Measurements from ENCODE around the gene HIRA. TPM values are rescaled to one million over a fixed set of nuclear protein-coding genes. Genes with fewer than 3 reads are reported as not detected.
"Not testable (repeated sequence)": the region's sequence is repeated elsewhere in the genome, so short reads cannot be mapped to it uniquely, and the experiment has no call there.

The HIRA gene
- total RNA-seq, 4 donors from 2014 or later, result 24.9 to 104 (median 31.8) TPM

DNA sequence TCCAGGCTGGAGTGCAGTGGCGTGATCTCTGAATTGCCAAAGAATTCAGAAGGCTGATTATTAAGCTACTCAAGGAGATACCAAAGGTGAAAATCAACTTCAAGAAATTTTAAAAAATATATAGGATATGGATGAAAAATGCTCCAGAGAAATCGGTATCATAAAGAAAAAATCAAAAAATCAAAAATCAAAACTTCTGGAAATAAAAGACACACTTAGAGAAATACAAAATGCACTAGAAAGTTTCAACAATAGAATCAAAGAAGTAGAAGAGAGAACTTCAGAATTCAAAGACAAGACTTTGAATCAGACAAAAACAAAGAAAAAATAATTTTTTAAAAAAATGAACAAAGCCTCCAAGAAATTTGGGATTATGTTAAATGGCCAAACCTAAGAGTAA lies 94.4 kb downstream of the HIRA start:
- H3K27me3 ChIP-seq, result no peaks in the 10 kb centered on the region
- H3K4me3 ChIP-seq, result no peak overlapping the region
- no peak overlapping the region for H3K27ac ChIP-seq
- no peaks in the 10 kb centered on the region for H3K4me1 ChIP-seq
- peaks cover 0 to 69% (median 0%) of the 10 kb centered on the region in 3 donors for H3K36me3 ChIP-seq
- peaks cover 0 to 13% (median 6%) of the 10 kb centered on the region in 4 donors for H3K9me3 ChIP-seq
- no peak for TF ChIP-seq POLR2A (IDR thresholded peaks at IDR 0.05)
- TF ChIP-seq, protein P1, sequence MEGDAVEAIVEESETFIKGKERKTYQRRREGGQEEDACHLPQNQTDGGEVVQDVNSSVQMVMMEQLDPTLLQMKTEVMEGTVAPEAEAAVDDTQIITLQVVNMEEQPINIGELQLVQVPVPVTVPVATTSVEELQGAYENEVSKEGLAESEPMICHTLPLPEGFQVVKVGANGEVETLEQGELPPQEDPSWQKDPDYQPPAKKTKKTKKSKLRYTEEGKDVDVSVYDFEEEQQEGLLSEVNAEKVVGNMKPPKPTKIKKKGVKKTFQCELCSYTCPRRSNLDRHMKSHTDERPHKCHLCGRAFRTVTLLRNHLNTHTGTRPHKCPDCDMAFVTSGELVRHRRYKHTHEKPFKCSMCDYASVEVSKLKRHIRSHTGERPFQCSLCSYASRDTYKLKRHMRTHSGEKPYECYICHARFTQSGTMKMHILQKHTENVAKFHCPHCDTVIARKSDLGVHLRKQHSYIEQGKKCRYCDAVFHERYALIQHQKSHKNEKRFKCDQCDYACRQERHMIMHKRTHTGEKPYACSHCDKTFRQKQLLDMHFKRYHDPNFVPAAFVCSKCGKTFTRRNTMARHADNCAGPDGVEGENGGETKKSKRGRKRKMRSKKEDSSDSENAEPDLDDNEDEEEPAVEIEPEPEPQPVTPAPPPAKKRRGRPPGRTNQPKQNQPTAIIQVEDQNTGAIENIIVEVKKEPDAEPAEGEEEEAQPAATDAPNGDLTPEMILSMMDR (IDR thresholded peaks at IDR 0.05), result no peak
- DNase-seq, result no peak

DNA sequence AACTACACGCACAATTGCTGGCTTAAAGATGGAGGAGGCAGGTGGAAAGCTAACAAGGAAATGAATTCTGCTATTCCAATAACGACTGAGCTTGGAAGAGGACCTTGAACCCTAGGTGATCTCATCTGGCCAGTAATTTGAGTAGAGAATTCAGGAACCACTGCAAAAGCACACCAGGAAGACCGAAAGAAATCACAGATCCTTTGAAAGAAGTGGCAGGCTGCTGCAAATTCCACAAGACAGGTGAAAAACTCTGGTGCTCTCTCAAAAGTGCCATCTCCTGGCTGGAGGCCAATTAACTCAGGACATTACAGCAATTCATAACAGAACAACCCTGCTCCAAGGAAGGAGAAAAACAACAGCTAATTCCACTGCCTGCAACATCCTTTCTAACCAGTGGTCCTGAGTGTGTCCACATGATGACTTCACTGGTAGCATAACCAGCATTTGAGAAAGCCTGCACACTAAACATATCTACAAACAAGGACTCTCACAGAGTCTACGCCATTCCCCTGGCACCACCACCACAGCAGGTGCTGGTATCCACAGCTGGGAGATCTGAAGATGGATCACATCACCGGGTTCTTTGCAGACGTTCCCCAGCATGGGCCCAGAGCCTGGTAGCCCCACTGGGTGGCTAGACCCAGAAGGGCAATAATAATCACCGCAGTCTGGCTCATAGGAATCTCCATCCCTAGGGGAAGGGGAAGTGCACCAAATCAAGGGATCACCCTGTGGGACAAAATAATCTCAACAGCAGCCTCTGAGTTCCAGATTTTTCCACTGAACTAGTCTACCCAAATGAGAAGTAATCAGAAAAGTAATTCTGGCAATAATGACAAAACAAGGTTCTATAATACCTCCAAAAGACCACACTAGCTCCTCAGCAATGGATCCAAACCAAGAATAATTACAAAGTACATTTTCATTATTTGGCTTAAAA lies 95.1 kb downstream of the HIRA start:
- DNase-seq, result peak in 1 of 3 donors; percentile 52
- H3K27ac ChIP-seq, result peak overlapping the region in 3 of 4 donors; percentile 0 to 87 (median 52)
- TF ChIP-seq, protein P1 (IDR thresholded peaks at IDR 0.05), result no peak
- no peak for TF ChIP-seq POLR2A (IDR thresholded peaks at IDR 0.05)
- peaks cover 0 to 74% (median 0%) of the 10 kb centered on the region in 3 donors for H3K36me3 ChIP-seq
- peaks cover 0 to 13% (median 6%) of the 10 kb centered on the region in 4 donors for H3K9me3 ChIP-seq
- H3K4me1 ChIP-seq, result no peaks in the 10 kb centered on the region
- H3K27me3 ChIP-seq, result no peaks in the 10 kb centered on the region
- H3K4me3 ChIP-seq, result peak overlapping the region in 1 of 4 donors; percentile 1

DNA sequence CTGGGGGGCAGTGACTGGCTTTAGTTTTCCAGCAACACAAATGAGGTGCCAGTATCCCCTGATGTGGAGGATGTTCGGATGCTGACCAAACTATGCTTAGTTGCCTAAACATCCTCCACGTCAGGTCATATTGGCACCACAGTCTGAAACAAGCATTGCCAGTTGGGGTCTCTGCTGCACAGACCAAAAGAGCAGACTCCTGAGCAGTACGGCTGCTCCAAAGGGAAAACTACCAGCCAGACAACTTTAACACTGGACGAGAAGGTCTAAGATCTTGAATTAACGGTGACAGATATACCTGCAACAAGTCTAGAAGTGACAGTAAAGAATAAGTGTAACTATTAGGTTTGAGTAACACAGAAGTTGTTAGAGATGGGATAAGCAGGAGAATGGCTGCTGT lies 99.6 kb downstream of the HIRA start:
- Histone ChIP-seq H3K9me3 (peaks cover 0 to 4% (median 2%) of the 10 kb centered on the region in 4 donors), H3K27me3 (no peaks in the 10 kb centered on the region), H3K36me3 (peaks cover 0 to 68% (median 0%) of the 10 kb centered on the region in 3 donors), H3K4me3 (no peak overlapping the region), H3K4me1 (no peaks in the 10 kb centered on the region), H3K27ac (no peak overlapping the region)
- TF ChIP-seq POLR2A (IDR thresholded peaks at IDR 0.05), result no peak
- TF ChIP-seq, protein P1 (IDR thresholded peaks at IDR 0.05), result no peak
- DNase-seq, result no peak

DNA sequence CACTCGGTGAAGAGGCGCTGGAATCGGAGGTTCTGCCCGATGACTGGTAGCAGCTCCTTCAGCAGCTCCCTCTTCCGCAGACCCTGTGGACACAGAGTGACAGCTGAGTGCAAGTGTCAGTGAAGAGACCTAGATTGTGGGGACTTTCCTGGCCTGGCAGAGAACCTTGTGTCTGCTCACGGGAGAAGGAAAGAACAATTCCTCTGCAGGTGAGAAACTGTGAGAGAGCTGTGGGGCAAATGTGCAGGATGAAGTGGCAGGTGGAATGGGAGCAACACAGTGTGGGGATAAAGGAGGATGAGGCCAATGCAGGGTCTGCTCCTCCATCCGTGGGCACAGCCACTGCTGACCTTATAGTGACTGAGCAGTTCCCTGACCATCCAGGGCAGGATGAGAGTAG lies 100.1 kb downstream of the HIRA start:
- TF ChIP-seq, protein P1 (IDR thresholded peaks at IDR 0.05), result no peak
- TF ChIP-seq POLR2A (IDR thresholded peaks at IDR 0.05), result no peak
- H3K27me3 ChIP-seq, result no peaks in the 10 kb centered on the region
- no peak overlapping the region for H3K4me3 ChIP-seq
- peaks cover 0 to 4% (median 2%) of the 10 kb centered on the region in 4 donors for H3K9me3 ChIP-seq
- peaks cover 0 to 66% (median 0%) of the 10 kb centered on the region in 3 donors for H3K36me3 ChIP-seq
- no peaks in the 10 kb centered on the region for H3K4me1 ChIP-seq
- no peak for DNase-seq
- no peak overlapping the region for H3K27ac ChIP-seq

DNA sequence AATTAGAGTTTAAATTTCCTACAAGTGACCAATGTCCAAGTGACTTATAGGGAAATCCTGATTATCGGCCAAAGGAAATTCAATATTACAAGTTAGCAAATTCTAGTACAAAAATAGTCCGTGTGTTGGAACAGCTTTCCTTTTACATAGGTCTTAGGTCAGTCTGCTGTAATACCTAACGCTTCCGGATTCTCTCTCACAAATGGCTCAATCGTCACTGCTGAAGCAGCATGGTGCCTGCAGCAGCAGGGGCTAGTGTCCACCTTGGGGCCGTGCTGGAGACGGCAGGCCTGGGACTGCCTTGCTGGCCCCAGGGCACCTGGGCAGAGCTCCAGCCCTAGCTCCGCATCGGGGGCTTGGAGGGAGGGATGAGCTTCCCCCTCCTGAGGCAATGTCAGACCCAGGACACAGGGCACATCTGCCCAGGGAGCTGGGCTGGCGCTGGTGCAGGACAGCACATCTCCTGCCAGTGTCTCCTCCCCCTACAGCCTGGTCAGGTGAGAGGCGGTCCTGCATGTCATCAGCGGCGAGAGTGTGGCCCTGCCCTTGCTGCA lies 100.6 kb downstream of the HIRA start:
- peaks cover 0 to 4% (median 2%) of the 10 kb centered on the region in 4 donors for H3K9me3 ChIP-seq
- no peak overlapping the region for H3K4me3 ChIP-seq
- TF ChIP-seq, protein P1 (IDR thresholded peaks at IDR 0.05), result no peak
- TF ChIP-seq POLR2A (IDR thresholded peaks at IDR 0.05), result no peak
- H3K27me3 ChIP-seq, result no peaks in the 10 kb centered on the region
- no peak overlapping the region for H3K27ac ChIP-seq
- no peak for DNase-seq
- H3K4me1 ChIP-seq, result no peaks in the 10 kb centered on the region
- H3K36me3 ChIP-seq, result peaks cover 0 to 63% (median 0%) of the 10 kb centered on the region in 3 donors

DNA sequence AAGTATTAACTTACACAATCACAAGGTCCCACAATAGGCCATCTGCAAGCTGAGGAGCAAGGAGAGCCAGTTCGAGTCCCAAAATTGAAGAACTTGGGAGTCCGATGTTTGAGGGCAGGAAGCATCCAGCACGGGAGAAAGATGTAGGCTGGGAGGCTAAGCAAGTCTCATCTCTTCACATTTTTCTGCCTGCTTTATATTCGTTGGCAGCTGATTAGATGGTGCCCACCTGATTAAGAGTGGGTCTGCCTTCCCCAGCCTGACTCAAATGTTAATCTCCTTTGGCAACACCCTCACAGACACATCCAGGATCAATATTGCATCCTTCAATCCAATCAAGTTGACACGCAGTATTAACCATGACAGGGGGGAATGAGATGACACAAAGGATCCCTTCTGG lies 101.3 kb downstream of the HIRA start:
- not testable (repeated sequence) for DNase-seq, H3K4me1 ChIP-seq, H3K27me3 ChIP-seq, H3K4me3 ChIP-seq, H3K9me3 ChIP-seq, H3K27ac ChIP-seq
- H3K36me3 ChIP-seq, result peaks cover 0 to 57% (median 0%) of the 10 kb centered on the region in 3 donors
